PC-9 (cell line): ENCODE measurements around the gene RRH. TPM values are rescaled to one million over a fixed set of nuclear protein-coding genes. Genes with fewer than 3 reads are reported as not detected.

ENCODE experiments used
- BruUV-seq: library from RNA; stranded (reverse); fragments of 400-500 nt; replicated peaks from 2 replicates; lab custom pipeline; 2021; lab: Mats Ljungman, UMichigan
- CTCF ChIA-PET: fragments of 300-600 bp; sonication (Branson Sonifier 250); formaldehyde crosslinking; loops from one replicate; lab custom pipeline; 2022; ENCODE audit warnings: antibody characterized with exemption; lab: Charles Lee
- POLR2A ChIA-PET: fragments of 300-600 bp; sonication (Branson Sonifier 250); formaldehyde crosslinking; loops from one replicate; lab custom pipeline; 2022; ENCODE audit warnings: antibody characterized with exemption; ENCODE audit not compliant: unreplicated experiment; lab: Charles Lee
- DNase-seq, 2 experiments: peaks; one replicate each; pipeline versions ENCODE4 v3.0.0 to v3.0.0-alpha.2; 2015 to 2022; ENCODE audit warnings: mixed read lengths in 1 of 2
- H2AFZ ChIP-seq: fragments of 200-600 bp; sonication (generic); 2 replicates; pipeline ENCODE4 v1.8.1; 2017; ENCODE audit warnings: antibody characterized with exemption
- H3F3A ChIP-seq: fragments of 200-600 bp; sonication (generic); 2 replicates; pipeline ENCODE4 v1.8.1; 2017; ENCODE audit warnings: antibody characterized with exemption, mild to moderate bottlenecking, low read depth; ENCODE audit not compliant: insufficient read depth
- H3K27ac ChIP-seq: fragments of 200-600 bp; sonication (generic); 2 replicates; pipeline ENCODE4 v1.6.1; 2016; ENCODE audit warnings: mixed run types
- H3K27me3 ChIP-seq: fragments of 200-600 bp; sonication (generic); 2 replicates; pipeline ENCODE4 v1.6.1; 2016; ENCODE audit warnings: low read depth, mixed run types; ENCODE audit not compliant: insufficient read depth
- H3K36me3 ChIP-seq: fragments of 200-600 bp; sonication (generic); 2 replicates; pipeline ENCODE4 v1.6.1; 2016; ENCODE audit warnings: low read depth, mixed run types
- H3K4me1 ChIP-seq: fragments of 200-600 bp; sonication (generic); replicated peaks from 2 replicates; pipeline ENCODE4 v1.6.1; 2016; ENCODE audit warnings: mixed run types; ENCODE audit not compliant: insufficient read depth
- H3K4me2 ChIP-seq: fragments of 200-600 bp; sonication (generic); 2 replicates; pipeline ENCODE4 v1.6.1; 2017; ENCODE audit warnings: mixed run types
- H3K4me3 ChIP-seq: fragments of 200-600 bp; sonication (generic); 2 replicates; pipeline ENCODE4 v1.6.1; 2016; ENCODE audit warnings: mixed run types
- H3K79me2 ChIP-seq: fragments of 200-600 bp; sonication (generic); 2 replicates; pipeline ENCODE4 v1.6.1; 2017; ENCODE audit warnings: low read depth, mixed run types
- H3K9me2 ChIP-seq: fragments of 200-600 bp; sonication (generic); 2 replicates; pipeline ENCODE4 v1.8.1; 2017; ENCODE audit warnings: mild to moderate bottlenecking; ENCODE audit not compliant: insufficient read depth
- H3K9me3 ChIP-seq: fragments of 200-600 bp; sonication (generic); 2 replicates; pipeline ENCODE4 v1.8.1; 2016; ENCODE audit warnings: low read depth; ENCODE audit not compliant: insufficient read depth
- H4K20me1 ChIP-seq: fragments of 200-600 bp; sonication (generic); 2 replicates; pipeline ENCODE4 v1.8.1; 2017; ENCODE audit not compliant: insufficient read depth
- EZH2 ChIP-seq: fragments of 200-600 bp; sonication (generic); IDR thresholded peaks from 2 replicates; pipeline ENCODE4 v1.8.0; 2017; ENCODE audit warnings: antibody characterized with exemption, low read depth
- intact Hi-C: fragments of 100-400 bp; cut with micrococcal nuclease; formaldehyde crosslinking; loops from one replicate; pipeline ENCODE4 v1.10.0; 2022; ENCODE audit not compliant: unreplicated experiment
- total RNA-seq: library from RNA; stranded (reverse); gene quantifications from 2 replicates; pipeline ENCODE4 v1.2.3, GENCODE V29; 2021
- TF ChIP-seq, protein P1 (sequence below): fragments of 200-600 bp; sonication (generic); conservative IDR thresholded peaks from 2 replicates; pipeline ENCODE4 v1.6.1; 2017; ENCODE audit warnings: mixed run types, antibody characterized with exemption, mild to moderate bottlenecking, moderate library complexity

Gene RRH
- total RNA-seq, 1 experiment from 2014 or later, result 0.24 TPM

GRCh38 chr4:109861271-109861670, 33.5 kb downstream of the RRH start:
- no peaks in the 10 kb centered on the region for H3K36me3 ChIP-seq
- 0 out of 2 replicates have a peak, but pooled peaks cover 3% of the 10 kb centered on the region for H3F3A ChIP-seq
- H3K27ac ChIP-seq, result no peak overlapping the region
- no peak for DNase-seq
- CTCF ChIA-PET, result no interaction called here
- no peaks in the 10 kb centered on the region for H4K20me1 ChIP-seq
- no peak overlapping the region for H3K4me3 ChIP-seq
- BruUV-seq, result no TSS peak
- no peak overlapping the region for H3K4me2 ChIP-seq
- H2AFZ ChIP-seq, result no peak overlapping the region
- H3K79me2 ChIP-seq, result no peaks in the 10 kb centered on the region
- H3K9me2 ChIP-seq, result no peaks in the 10 kb centered on the region
- POLR2A ChIA-PET, result no interaction called here
- no peaks in the 10 kb centered on the region for H3K27me3 ChIP-seq
- intact Hi-C loops, result no loop called here
- H3K4me1 ChIP-seq, result peaks cover 12% of the 10 kb centered on the region; the same call in 1 of the 2 replicates
- TF ChIP-seq, protein P1, sequence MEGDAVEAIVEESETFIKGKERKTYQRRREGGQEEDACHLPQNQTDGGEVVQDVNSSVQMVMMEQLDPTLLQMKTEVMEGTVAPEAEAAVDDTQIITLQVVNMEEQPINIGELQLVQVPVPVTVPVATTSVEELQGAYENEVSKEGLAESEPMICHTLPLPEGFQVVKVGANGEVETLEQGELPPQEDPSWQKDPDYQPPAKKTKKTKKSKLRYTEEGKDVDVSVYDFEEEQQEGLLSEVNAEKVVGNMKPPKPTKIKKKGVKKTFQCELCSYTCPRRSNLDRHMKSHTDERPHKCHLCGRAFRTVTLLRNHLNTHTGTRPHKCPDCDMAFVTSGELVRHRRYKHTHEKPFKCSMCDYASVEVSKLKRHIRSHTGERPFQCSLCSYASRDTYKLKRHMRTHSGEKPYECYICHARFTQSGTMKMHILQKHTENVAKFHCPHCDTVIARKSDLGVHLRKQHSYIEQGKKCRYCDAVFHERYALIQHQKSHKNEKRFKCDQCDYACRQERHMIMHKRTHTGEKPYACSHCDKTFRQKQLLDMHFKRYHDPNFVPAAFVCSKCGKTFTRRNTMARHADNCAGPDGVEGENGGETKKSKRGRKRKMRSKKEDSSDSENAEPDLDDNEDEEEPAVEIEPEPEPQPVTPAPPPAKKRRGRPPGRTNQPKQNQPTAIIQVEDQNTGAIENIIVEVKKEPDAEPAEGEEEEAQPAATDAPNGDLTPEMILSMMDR, result no peak
- TF ChIP-seq EZH2, result no peak
- no peaks in the 10 kb centered on the region for H3K9me3 ChIP-seq

DNA sequence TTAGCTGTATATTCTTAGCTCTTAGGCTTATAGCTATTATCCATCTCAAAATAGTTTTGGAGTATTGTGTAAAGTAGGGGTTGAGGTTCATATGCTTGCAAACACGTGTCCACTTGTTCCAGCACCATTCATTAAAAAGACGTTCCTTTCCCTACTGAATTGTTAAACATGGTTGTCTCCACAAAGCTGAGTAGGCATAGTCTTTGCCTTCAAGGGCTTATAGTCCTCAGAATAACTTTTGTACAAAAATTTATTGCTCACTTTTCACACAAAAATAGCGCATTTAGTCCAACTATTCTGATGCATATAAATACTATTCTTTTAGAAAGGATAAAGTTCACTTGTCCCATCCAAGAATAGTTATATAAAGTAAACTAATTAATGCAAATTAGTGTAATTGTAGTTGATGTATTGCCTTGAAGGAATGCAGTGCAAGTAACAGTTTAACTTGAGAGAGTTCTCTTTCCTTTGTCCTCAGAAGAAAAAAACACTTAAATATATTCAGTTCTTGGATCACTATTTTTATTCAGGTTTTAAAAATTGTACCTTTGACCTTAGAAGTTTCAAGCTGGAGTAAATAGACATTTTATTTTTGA, 34.2 kb downstream of the RRH start:
- H3K79me2 ChIP-seq, result no peaks in the 10 kb centered on the region
- H3K9me3 ChIP-seq, result no peaks in the 10 kb centered on the region
- no peaks in the 10 kb centered on the region for H3K9me2 ChIP-seq
- peaks cover 12% of the 10 kb centered on the region; the same call in 1 of the 2 replicates for H3K4me1 ChIP-seq
- intact Hi-C loops, result no loop called here
- H3K27me3 ChIP-seq, result no peaks in the 10 kb centered on the region
- H3K36me3 ChIP-seq, result no peaks in the 10 kb centered on the region
- 0 out of 2 replicates have a peak, but pooled peaks cover 3% of the 10 kb centered on the region for H3F3A ChIP-seq
- no peak overlapping the region for H3K27ac ChIP-seq
- no TSS peak for BruUV-seq
- no peak overlapping the region for H2AFZ ChIP-seq
- CTCF ChIA-PET, result no interaction called here
- no peak for TF ChIP-seq EZH2
- TF ChIP-seq, protein P1, result no peak
- no peaks in the 10 kb centered on the region for H4K20me1 ChIP-seq
- DNase-seq, result no peak
- H3K4me3 ChIP-seq, result no peak overlapping the region
- POLR2A ChIA-PET, result no interaction called here
- no peak overlapping the region for H3K4me2 ChIP-seq

DNA sequence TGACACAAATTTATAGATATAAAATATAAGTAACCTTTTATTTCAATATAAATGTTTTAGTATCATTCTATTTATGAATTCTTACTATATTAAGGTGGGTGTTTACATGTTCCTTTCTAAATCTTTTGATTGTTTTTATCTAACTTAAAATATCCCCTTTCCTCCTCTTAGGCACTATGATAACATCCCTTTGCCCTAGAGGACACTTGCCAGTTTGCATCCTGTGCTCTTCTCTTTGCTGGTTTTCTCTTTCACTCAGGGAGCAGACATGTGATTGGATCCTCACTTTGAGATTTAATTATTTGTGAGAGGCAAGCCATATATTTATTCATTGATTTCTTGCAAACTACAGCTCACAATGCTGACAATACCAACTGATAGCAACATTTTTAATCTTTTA, 36.4 kb downstream of the RRH start:
- CTCF ChIA-PET, result no interaction called here
- no peaks in the 10 kb centered on the region for H3K79me2 ChIP-seq
- DNase-seq, result no peak
- no peak overlapping the region for H3K4me3 ChIP-seq
- BruUV-seq, result no TSS peak
- H2AFZ ChIP-seq, result no peak overlapping the region
- H3K9me2 ChIP-seq, result no peaks in the 10 kb centered on the region
- H3K4me1 ChIP-seq, result peaks cover 12% of the 10 kb centered on the region; the same call in 1 of the 2 replicates
- H3K36me3 ChIP-seq, result no peaks in the 10 kb centered on the region
- no peaks in the 10 kb centered on the region for H3K27me3 ChIP-seq
- no peak overlapping the region for H3K4me2 ChIP-seq
- 0 out of 2 replicates have a peak, but pooled peaks cover 3% of the 10 kb centered on the region for H3F3A ChIP-seq
- no peaks in the 10 kb centered on the region for H4K20me1 ChIP-seq
- POLR2A ChIA-PET, result interaction anchor here (0.7 kb wide), 1 partner anchor 630 kb away, joined by 5 read pairs; no protein-coding TSS in a partner anchor
- intact Hi-C loops, result no loop called here
- H3K9me3 ChIP-seq, result no peaks in the 10 kb centered on the region
- H3K27ac ChIP-seq, result no peak overlapping the region
- TF ChIP-seq, protein P1, result no peak
- TF ChIP-seq EZH2, result no peak
